ENCODE results near the gene PABPN1L.
"Not testable (repeated sequence)": the region's sequence is repeated elsewhere in the genome, so short reads cannot be mapped to it uniquely, and the experiment has no call there.

Gene PABPN1L

GRCh38 chr16:88891083-88891482, 24.6 kb upstream of the PABPN1L start:
- no peaks in the 10 kb centered on the region for H3K27me3 ChIP-seq (ENCODE audit: control insufficient read depth, low read length)
- no peaks in the 10 kb centered on the region for H3F3A ChIP-seq (ENCODE audit: control insufficient read depth, insufficient read depth)
- TF ChIP-seq, protein P1, sequence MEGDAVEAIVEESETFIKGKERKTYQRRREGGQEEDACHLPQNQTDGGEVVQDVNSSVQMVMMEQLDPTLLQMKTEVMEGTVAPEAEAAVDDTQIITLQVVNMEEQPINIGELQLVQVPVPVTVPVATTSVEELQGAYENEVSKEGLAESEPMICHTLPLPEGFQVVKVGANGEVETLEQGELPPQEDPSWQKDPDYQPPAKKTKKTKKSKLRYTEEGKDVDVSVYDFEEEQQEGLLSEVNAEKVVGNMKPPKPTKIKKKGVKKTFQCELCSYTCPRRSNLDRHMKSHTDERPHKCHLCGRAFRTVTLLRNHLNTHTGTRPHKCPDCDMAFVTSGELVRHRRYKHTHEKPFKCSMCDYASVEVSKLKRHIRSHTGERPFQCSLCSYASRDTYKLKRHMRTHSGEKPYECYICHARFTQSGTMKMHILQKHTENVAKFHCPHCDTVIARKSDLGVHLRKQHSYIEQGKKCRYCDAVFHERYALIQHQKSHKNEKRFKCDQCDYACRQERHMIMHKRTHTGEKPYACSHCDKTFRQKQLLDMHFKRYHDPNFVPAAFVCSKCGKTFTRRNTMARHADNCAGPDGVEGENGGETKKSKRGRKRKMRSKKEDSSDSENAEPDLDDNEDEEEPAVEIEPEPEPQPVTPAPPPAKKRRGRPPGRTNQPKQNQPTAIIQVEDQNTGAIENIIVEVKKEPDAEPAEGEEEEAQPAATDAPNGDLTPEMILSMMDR (IDR thresholded peaks at IDR 0.05; ENCODE audit: low read depth, low read length, poor library complexity, severe bottlenecking), result no peak
- TF ChIP-seq EZH2phosphoT487 (IDR thresholded peaks at IDR 0.05; ENCODE audit: borderline replicate concordance, low read length), result no peak
- H3K27ac ChIP-seq (ENCODE audit: low read depth, low read length), result no peak overlapping the region
- H3K4me3 ChIP-seq (ENCODE audit: low read length), result no peak overlapping the region
- no peaks in the 10 kb centered on the region for H3K9me2 ChIP-seq (replicated peaks; ENCODE audit: control insufficient read depth, low read length)
- H4K20me1 ChIP-seq (ENCODE audit: control insufficient read depth, insufficient read depth, low read depth, low read length), result no peaks in the 10 kb centered on the region
- H3K9me3 ChIP-seq (ENCODE audit: control insufficient read depth, insufficient read depth, low read length), result peaks cover 3% of the 10 kb centered on the region; the same call in 1 of the 2 replicates
- H3K79me2 ChIP-seq (ENCODE audit: control insufficient read depth, low read length), result no peaks in the 10 kb centered on the region
- H3K36me3 ChIP-seq (ENCODE audit: control insufficient read depth, low read length), result peaks cover 43% of the 10 kb centered on the region
- H3K4me2 ChIP-seq (ENCODE audit: low read length), result no peak overlapping the region
- H3K4me1 ChIP-seq (ENCODE audit: control insufficient read depth, low read length), result no peaks in the 10 kb centered on the region

- not testable (repeated sequence) for H3F3A ChIP-seq (ENCODE audit: control insufficient read depth, insufficient read depth); H3K9me2 ChIP-seq (replicated peaks; ENCODE audit: control insufficient read depth, low read length); H4K20me1 ChIP-seq (ENCODE audit: control insufficient read depth, insufficient read depth, low read depth, low read length); H3K9me3 ChIP-seq (ENCODE audit: control insufficient read depth, insufficient read depth, low read length); H3K4me2 ChIP-seq (ENCODE audit: low read length); H3K27me3 ChIP-seq (ENCODE audit: control insufficient read depth, low read length); H3K4me1 ChIP-seq (ENCODE audit: control insufficient read depth, low read length); H3K27ac ChIP-seq (ENCODE audit: low read depth, low read length); H3K79me2 ChIP-seq (ENCODE audit: control insufficient read depth, low read length); H3K4me3 ChIP-seq (ENCODE audit: low read length)
- H3K36me3 ChIP-seq (ENCODE audit: control insufficient read depth, low read length), result peaks cover 50% of the 10 kb centered on the region
Measured at GRCh38 chr16:88889702-88890352, 23.4 kb upstream of the PABPN1L start.

DNA sequence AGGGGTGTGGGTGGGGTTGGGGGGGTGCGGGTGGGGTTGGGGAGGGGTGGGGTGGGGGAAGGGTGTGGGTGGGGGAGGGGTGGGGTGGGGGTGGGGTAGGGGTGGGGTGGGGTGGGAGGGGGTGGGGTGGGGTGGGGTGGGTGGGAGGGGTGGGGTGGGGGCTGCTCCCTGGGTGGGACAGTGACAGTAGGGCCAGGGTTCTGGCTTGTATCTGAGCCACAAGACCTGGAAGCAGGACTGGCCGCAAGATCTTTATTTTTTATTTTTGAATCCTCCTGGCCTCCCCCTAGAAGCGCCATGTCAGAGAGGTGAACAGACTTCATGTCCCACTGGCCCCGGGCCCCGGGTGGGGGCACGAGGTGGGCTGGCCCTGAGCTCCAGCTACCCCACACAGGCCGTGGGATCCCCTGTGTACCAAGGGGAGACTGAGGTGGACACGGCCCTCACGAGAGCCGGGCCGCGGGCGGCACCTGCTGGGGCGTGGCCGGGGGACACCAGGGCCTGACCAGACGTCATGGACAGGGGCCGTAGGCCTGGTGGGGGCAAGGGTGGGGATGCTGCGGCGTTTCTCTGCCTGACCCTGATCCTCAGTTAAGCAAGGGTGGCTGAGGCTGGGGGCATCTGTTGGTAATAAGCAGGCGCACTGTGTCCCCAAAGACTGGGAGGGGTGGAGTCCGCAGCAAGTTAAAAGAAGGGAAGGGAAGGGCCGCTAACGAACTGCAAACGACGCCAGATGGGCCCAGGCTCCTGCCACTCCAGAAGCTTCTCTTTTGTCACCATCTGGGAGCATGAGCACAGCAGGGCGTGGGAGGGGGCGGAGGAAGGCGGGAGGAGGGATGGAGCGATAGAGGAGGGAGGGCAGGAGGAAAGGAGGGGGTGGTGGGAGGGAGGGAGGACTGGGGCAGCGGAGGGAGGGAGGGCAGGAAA, 22.3 kb upstream of the PABPN1L start:
- Histone ChIP-seq H3K4me2 (ENCODE audit: low read length) (no peak overlapping the region), H3F3A (ENCODE audit: control insufficient read depth, insufficient read depth) (no peaks in the 10 kb centered on the region), H3K36me3 (ENCODE audit: control insufficient read depth, low read length) (peaks cover 61% of the 10 kb centered on the region), H3K4me1 (ENCODE audit: control insufficient read depth, low read length) (no peaks in the 10 kb centered on the region), H3K27ac (ENCODE audit: low read depth, low read length) (no peak overlapping the region), H3K4me3 (ENCODE audit: low read length) (no peak overlapping the region), H3K79me2 (ENCODE audit: control insufficient read depth, low read length) (no peaks in the 10 kb centered on the region), H3K9me3 (ENCODE audit: control insufficient read depth, insufficient read depth, low read length) (no peaks in the 10 kb centered on the region), H3K27me3 (ENCODE audit: control insufficient read depth, low read length) (no peaks in the 10 kb centered on the region), H3K9me2 (replicated peaks; ENCODE audit: control insufficient read depth, low read length) (no peaks in the 10 kb centered on the region), H4K20me1 (ENCODE audit: control insufficient read depth, insufficient read depth, low read depth, low read length) (no peaks in the 10 kb centered on the region)
- TF ChIP-seq, protein P1 (IDR thresholded peaks at IDR 0.05; ENCODE audit: low read depth, low read length, poor library complexity, severe bottlenecking), result no peak
- TF ChIP-seq EZH2phosphoT487 (IDR thresholded peaks at IDR 0.05; ENCODE audit: borderline replicate concordance, low read length), result no peak

DNA sequence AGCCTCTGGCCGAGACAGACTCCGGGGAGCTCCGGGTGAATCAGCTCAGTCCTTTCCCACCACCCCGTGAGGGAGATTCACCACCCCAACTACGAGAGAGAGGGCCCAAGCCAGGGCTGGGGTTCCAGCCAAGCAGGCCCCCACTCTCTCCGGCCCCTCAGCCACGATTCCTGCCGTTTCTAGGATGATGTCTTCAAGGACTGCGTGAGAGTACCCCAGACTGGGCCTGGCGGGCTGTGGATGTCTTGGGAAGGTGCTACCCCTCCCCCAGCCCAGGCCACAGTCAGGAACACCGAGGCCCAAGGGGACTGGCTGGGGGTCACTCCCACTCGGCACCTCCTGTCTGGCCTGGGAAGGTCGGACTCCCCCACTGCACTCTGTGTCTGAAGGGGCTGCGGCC, 21.6 kb upstream of the PABPN1L start:
- Histone ChIP-seq H3K9me3 (ENCODE audit: control insufficient read depth, insufficient read depth, low read length) (no peaks in the 10 kb centered on the region), H4K20me1 (ENCODE audit: control insufficient read depth, insufficient read depth, low read depth, low read length) (no peaks in the 10 kb centered on the region), H3K9me2 (replicated peaks; ENCODE audit: control insufficient read depth, low read length) (no peaks in the 10 kb centered on the region), H3K4me3 (ENCODE audit: low read length) (no peak overlapping the region), H3K27ac (ENCODE audit: low read depth, low read length) (no peak overlapping the region), H3K79me2 (ENCODE audit: control insufficient read depth, low read length) (no peaks in the 10 kb centered on the region), H3K27me3 (ENCODE audit: control insufficient read depth, low read length) (no peaks in the 10 kb centered on the region), H3K36me3 (ENCODE audit: control insufficient read depth, low read length) (peaks cover 67% of the 10 kb centered on the region), H3K4me2 (ENCODE audit: low read length) (no peak overlapping the region), H3F3A (ENCODE audit: control insufficient read depth, insufficient read depth) (no peaks in the 10 kb centered on the region), H3K4me1 (ENCODE audit: control insufficient read depth, low read length) (no peaks in the 10 kb centered on the region)
- TF ChIP-seq EZH2phosphoT487 (IDR thresholded peaks at IDR 0.05; ENCODE audit: borderline replicate concordance, low read length), result no peak
- TF ChIP-seq, protein P1 (IDR thresholded peaks at IDR 0.05; ENCODE audit: low read depth, low read length, poor library complexity, severe bottlenecking), result no peak

Data from DOHH2 (cell line).